GM18508 (cell line): Measurements from ENCODE around the gene KAZN.

Experiments used
- ATAC-seq: cut with Tn5 transposase; IDR thresholded peaks from one replicate; pipeline ENCODE4 v1.9.1; 2021; ENCODE audit warnings: moderate number of reproducible peaks; ENCODE audit not compliant: insufficient read depth, unreplicated experiment

The KAZN gene

GRCh38 chr1:14782741-14783591, 184.5 kb downstream of the KAZN start:
- ATAC-seq = no peak

GRCh38 chr1:14783592-14783886, 185.1 kb downstream of the KAZN start:
- ATAC-seq = no peak

GRCh38 chr1:14784790-14785773, 186.6 kb downstream of the KAZN start:
- no peak for ATAC-seq

- no peak for ATAC-seq
These were observed 187.7 kb downstream of the KAZN start for GRCh38 chr1:14786109-14786675.

- no peak for ATAC-seq
These were observed 188.2 kb downstream of the KAZN start for GRCh38 chr1:14786681-14787080.

GRCh38 chr1:14787604-14788003, 189.1 kb downstream of the KAZN start:
- no peak for ATAC-seq

- no peak for ATAC-seq
These were observed 189.6 kb downstream of the KAZN start for GRCh38 chr1:14788080-14788479.

GRCh38 chr1:14790982-14791381, 192.5 kb downstream of the KAZN start:
- no peak for ATAC-seq

GRCh38 chr1:14791654-14792053, 193.2 kb downstream of the KAZN start:
- no peak for ATAC-seq

- ATAC-seq = no peak
These were observed 195.8 kb downstream of the KAZN start for GRCh38 chr1:14794136-14794768.

GRCh38 chr1:14794906-14795305, 196.4 kb downstream of the KAZN start:
- ATAC-seq = no peak

GRCh38 chr1:14795589-14795988, 197.1 kb downstream of the KAZN start:
- ATAC-seq = no peak

- no peak for ATAC-seq
These were observed 201.5 kb downstream of the KAZN start for GRCh38 chr1:14800014-14800413.

- ATAC-seq = no peak
These were observed 202.1 kb downstream of the KAZN start for GRCh38 chr1:14800500-14801076.

GRCh38 chr1:14803002-14803789, 204.7 kb downstream of the KAZN start:
- no peak for ATAC-seq

GRCh38 chr1:14804626-14805025, 206.1 kb downstream of the KAZN start:
- no peak for ATAC-seq

GRCh38 chr1:14806772-14807171, 208.3 kb downstream of the KAZN start:
- no peak for ATAC-seq

- ATAC-seq = no peak
These were observed 210.3 kb downstream of the KAZN start for GRCh38 chr1:14808768-14809167.

- ATAC-seq = no peak
These were observed 210.9 kb downstream of the KAZN start for GRCh38 chr1:14809191-14809981.
